Activated naive CD4-positive, alpha-beta T cell treated with anti-CD3 and anti-CD28 coated beads, Interleukin-2, amount 50 U/mL, for 72 hours (primary cell): Measurements from ENCODE around the gene NAA38. TPM values are rescaled to one million over a fixed set of nuclear protein-coding genes. Genes with fewer than 3 reads are reported as not detected.

ENCODE experiments used
- total RNA-seq, 2 donors: library from RNA; stranded (reverse); gene quantifications; one replicate each; pipeline ENCODE4 v1.2.3, GENCODE V29; 2022

NAA38 gene
- total RNA-seq, 2 donors from 2014 or later: 91.4 to 103 TPM

Other genes with a start within 250 kb of the NAA38 start
- gene FXR2, start 242.7 kb downstream of the NAA38 start, total RNA-seq: 10 to 100 TPM; 34.7 to 66.2 TPM
- 10 to 100 TPM; 24.4 to 49.6 TPM for gene SAT2, start 229.7 kb downstream of the NAA38 start, total RNA-seq
- under 1 TPM in 1 of 2 donors, not detected in 1; 0.50 TPM for gene SHBG, start 227.4 kb downstream of the NAA38 start, total RNA-seq
- gene ATP1B2, start 206.6 kb downstream of the NAA38 start, total RNA-seq: under 1 TPM in 1 of 2 donors, not detected in 1; 0.25 TPM
- 100 to 1,000 TPM in 1 of 2 donors, 10 to 100 TPM in 1; 78.4 to 147 TPM for gene TP53, start 170.1 kb downstream of the NAA38 start, total RNA-seq
- 10 to 100 TPM; 16.4 to 23.5 TPM for gene WRAP53, start 169.1 kb downstream of the NAA38 start, total RNA-seq
- not detected for gene EFNB3, start 152.4 kb downstream of the NAA38 start, total RNA-seq
- gene DNAH2, start 139.8 kb downstream of the NAA38 start, total RNA-seq: under 1 TPM; 0.05 to 0.19 TPM
- gene KDM6B, start 23.3 kb downstream of the NAA38 start, total RNA-seq: 10 to 100 TPM; 34.9 to 41.2 TPM
- gene TMEM88, start 2.5 kb downstream of the NAA38 start, total RNA-seq: 1 to 10 TPM; 1.3 to 1.8 TPM
- gene CYB5D1, start 444 bp upstream of the NAA38 start, total RNA-seq: 10 to 100 TPM in 1 of 2 donors, 1 to 10 TPM in 1; 8.0 to 20.2 TPM
- 100 to 1,000 TPM; 182 to 212 TPM for gene CHD3, start 31.2 kb upstream of the NAA38 start, total RNA-seq
- gene RNF227, start 58.7 kb upstream of the NAA38 start, total RNA-seq: 1 to 10 TPM; 4.8 to 5.3 TPM
- 10 to 100 TPM in 1 of 2 donors, 1 to 10 TPM in 1; 5.4 to 10.9 TPM for gene KCNAB3, start 72.3 kb upstream of the NAA38 start, total RNA-seq
- 100 to 1,000 TPM; 190 to 195 TPM for gene TRAPPC1, start 74.4 kb upstream of the NAA38 start, total RNA-seq
- gene CNTROB, start 74.6 kb upstream of the NAA38 start, total RNA-seq: 100 to 1,000 TPM in 1 of 2 donors, 10 to 100 TPM in 1; 73.3 to 147 TPM
- under 1 TPM in 1 of 2 donors, not detected in 1; 0.19 TPM for gene GUCY2D, start 145.1 kb upstream of the NAA38 start, total RNA-seq
- not detected for gene ALOX15B, start 181.5 kb upstream of the NAA38 start, total RNA-seq
- gene ALOX12B, start 230.2 kb upstream of the NAA38 start, total RNA-seq: 1 to 10 TPM; 1.5 to 3.2 TPM